ENCODE data around the gene WFDC1.

Gene WFDC1

GRCh38 chr16:84274515-84274914 lies 20.2 kb upstream of the WFDC1 start:
- DNase-seq: no peak

GRCh38 chr16:84275585-84276151 lies 19.0 kb upstream of the WFDC1 start:
- no peak for DNase-seq

GRCh38 chr16:84277244-84277823 lies 17.3 kb upstream of the WFDC1 start:
- DNase-seq: peak; percentile 68

DNA sequence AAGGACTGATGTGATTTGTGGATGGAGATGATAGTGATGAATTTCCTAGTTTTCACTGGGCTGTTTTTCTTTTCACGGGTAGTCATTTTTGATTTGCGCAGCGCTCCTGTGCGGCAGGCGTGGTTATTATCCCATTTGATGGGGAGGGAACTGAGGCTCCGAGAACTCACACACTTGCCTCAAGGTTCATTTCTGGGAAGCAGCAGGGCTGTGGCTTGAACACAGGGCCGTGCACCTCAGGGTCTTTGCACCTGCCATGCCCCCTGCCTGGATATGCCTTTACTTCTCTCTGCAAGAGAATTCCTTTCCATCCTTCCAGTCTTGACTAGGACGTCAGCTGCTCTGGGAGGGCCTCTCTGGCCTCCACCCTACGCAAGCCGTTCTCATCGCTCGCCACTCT lies 16.3 kb upstream of the WFDC1 start:
- DNase-seq: no peak

- peak; percentile 40 for DNase-seq
These were observed 15.7 kb upstream of the WFDC1 start for GRCh38 chr16:84278968-84279367.

DNA sequence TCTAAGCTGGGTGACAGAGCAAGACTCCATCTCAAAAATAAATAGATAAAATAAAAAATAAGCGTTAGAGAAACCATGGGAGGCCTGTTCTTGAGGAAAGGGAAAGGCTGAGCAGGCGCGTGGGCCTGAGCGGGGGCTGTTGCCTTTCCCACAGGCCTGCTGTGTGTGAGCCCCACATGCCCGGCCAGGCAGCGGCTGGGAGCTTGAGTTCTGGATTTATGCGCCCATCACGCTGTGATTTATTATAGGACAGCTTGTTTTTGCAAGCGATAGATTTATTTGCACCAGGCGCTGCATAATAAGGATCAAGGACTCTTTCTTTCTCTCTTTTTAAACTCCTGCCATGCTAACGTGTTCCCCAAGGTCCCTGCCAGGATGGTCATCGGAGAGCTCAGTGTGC lies 14.8 kb upstream of the WFDC1 start:
- no peak for DNase-seq

DNA sequence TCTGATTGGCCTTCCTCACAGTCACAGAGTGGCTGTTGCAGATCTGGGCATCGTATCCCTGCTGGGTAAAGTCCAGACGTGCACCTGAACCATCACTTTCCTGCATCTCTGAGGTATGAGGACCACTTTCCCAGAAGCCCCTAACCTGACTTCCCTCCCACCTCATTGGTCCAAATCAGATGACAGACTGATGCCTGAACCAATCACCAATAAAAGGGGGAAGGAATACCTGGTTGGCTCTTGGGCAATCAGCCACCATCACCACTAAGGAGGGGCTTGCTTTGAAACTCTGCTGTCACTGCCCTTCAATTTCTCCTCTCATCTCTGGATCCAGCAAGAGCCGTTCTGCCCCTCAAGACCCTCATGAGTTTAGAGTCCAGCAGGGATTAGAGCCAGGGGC lies 13.6 kb upstream of the WFDC1 start:
- no peak for DNase-seq

DNA sequence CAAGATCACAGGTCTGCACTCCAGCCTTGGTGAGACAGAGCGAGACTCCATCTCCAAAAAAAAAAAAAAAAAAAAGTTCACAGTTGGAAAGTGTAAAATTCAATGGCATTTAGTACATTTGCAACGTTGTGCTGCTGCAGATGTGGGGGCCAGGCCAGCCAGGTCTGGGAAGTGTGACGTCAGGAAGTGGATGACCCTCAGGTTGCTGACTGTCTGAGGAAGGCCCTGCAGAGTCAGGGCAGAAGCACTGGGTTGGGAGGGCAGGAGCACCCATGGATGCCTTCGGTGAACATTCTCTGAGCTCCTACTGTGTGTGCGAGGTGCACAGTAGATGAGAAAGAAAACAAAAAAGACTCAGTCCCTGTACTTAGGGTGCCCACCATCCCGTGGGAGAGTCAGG lies 12.1 kb upstream of the WFDC1 start:
- DNase-seq: no peak

DNA sequence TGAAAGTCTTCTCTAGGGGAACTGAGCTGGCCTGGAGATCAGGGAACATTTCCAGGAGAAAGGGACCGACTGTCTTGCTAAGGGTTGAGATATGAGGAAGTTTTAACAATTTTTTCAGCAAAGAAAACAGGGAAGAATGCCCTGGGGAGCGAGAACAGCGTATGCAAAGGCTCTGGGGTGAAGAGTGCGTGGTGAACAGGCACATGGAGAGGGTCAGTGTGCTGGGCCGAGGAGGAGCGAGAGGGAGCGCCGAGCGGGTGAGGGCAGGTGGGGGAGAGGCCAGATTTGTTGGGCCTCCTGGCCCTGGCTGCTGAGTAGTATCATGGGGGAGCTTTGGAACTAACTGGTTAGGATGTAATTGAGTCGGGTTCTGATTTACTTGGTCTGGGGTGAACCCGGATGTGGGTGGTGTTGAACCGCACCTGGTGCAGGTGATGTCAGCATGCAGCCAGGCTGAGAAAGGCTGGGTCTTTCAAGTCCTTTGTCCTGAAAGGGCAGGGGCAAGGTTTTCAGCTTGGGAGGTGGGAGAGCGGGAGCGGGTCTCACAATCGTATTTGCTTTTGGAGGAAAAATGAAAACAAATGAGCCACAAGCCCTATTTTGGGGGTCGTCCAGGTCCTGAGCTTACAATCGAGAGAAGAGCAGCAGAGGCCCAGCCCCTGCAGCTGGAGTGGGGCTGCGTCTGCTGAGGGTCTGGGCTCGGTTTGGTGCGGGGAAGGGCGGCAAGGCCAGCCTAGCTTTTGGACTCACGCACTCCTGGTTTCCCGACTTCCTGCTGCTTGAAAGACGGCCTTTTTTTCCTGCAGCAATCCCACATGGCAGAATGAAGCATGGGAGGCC lies 11.1 kb upstream of the WFDC1 start:
- peak; percentile 13 for DNase-seq

DNA sequence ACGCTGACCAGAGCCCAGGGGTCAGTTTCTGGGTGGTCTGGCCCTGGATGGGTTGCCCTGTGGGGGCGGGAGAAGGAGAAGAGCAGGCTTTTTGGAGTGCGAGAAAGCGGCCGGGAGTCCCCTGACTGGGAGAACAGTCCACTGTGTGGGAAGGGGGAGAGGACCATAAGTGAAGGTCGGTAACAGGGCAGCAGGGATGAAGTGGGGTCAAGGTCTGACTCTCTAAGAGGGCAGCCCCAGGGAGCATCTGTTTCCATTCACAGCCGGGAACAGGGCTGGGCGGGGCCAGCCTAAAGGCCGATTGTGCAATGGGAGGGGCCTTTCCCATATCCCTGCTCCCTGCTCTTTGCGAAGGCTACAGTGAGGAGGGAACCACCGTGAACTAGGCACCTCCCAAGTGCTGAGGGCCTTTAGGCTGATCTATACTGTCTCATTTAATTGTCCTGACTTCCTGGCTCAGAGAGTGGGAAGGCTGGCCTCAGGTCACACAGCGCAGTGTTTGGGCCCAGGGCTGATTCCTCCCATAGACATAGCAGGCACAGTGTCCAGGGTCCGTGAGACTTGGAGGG lies 10.4 kb upstream of the WFDC1 start:
- DNase-seq: peak; percentile 17

DNA sequence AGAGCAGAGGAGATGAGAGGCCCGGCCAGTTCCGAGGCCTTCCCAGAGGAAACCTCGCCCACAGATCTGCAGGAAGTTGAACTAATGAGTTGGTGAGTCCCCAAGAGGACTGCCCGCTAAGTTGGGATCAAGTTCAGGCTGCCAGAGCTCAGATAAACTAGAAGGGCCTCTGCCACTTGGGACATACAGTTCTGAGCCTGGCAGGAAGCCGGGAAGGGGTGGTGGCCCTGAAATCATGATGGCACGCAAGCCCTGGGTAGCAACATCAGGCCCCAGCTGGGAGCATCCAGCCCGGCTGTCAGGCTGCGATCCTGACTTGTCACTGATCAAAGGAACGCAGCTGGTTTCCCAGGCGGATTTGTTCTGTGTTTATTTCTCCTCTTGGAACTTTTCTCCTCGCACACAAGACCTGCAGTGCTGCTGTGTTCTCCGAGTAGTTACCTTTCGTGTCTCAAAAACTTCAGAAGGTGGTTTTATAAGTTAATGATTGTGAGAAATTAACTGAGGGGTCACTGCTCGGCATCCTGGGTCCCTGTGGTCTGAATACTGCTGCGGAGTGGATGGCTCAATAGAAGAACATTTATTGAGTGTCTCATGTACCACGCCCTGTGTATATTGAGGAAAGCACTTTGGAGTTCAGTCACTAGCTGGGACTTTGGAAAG lies 8.0 kb upstream of the WFDC1 start:
- no peak for DNase-seq

GRCh38 chr16:84288902-84289301 lies 5.8 kb upstream of the WFDC1 start:
- DNase-seq: no peak

- no peak for DNase-seq
These were observed 3.5 kb upstream of the WFDC1 start for GRCh38 chr16:84291226-84291625.

DNA sequence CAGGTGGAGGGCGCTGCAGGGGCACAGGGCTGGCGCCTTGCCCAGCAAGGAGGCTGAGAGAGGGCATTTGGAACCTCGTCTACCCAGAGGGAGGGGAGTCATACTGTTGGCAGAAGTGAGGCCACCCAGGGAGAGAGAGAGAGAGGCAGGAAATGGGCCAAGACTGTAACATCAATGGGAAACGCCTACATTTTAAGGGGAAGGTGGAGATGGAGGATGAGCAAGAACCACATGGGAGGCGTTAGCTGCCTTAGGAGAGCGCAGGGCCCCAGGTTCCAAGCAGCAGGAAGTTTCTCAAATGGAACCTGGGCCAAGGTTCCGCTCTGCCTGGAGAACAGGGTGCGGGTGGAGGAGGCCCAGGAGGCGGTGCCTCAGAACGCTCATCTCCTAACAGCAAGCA lies 2.7 kb upstream of the WFDC1 start:
- DNase-seq: peak; percentile 95

DNA sequence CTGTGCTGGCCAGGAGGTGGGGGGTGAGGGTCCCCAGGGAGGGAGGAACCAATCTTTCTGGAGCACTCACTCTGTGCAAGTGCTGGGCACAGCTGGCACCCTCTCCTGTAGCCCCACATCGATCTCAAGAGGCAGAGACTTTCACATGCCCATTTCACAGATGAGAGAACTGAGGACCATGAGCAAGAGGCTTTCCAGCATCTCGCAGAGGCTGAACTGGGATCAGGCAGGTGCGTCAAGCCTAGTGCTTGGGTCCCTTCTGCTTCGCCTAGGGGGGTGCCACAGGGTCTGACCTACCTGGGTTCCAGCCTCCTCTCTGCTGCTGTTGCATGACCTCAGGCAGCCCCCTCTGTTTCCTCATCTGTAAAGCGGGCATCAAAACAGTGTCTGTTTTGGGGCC lies 1.3 kb upstream of the WFDC1 start:
- no peak for DNase-seq

GRCh38 chr16:84294117-84294516 lies 561 bp upstream of the WFDC1 start:
- DNase-seq: no peak

GRCh38 chr16:84295203-84295860 lies 654 bp downstream of the WFDC1 start:
- DNase-seq: peak; percentile 36

- DNase-seq: peak; percentile 44
These were observed 3.8 kb downstream of the WFDC1 start for GRCh38 chr16:84298376-84298899.

- peak; percentile 15 for DNase-seq
These were observed 5.2 kb downstream of the WFDC1 start for GRCh38 chr16:84299734-84300440.

GRCh38 chr16:84302111-84302954 lies 7.7 kb downstream of the WFDC1 start:
- no peak for DNase-seq

- no peak for DNase-seq
These were observed 8.3 kb downstream of the WFDC1 start for GRCh38 chr16:84303023-84303422.
